ENCODE data around the gene WDR93. TPM values are rescaled to one million over a fixed set of nuclear protein-coding genes. Genes with fewer than 3 reads are reported as not detected.
"Not testable (repeated sequence)": the region's sequence is repeated elsewhere in the genome, so short reads cannot be mapped to it uniquely, and the experiment has no call there.

Gene WDR93
- total RNA-seq, 4 donors from 2014 or later, result 0.12 to 0.26 TPM; not detected in 2

DNA sequence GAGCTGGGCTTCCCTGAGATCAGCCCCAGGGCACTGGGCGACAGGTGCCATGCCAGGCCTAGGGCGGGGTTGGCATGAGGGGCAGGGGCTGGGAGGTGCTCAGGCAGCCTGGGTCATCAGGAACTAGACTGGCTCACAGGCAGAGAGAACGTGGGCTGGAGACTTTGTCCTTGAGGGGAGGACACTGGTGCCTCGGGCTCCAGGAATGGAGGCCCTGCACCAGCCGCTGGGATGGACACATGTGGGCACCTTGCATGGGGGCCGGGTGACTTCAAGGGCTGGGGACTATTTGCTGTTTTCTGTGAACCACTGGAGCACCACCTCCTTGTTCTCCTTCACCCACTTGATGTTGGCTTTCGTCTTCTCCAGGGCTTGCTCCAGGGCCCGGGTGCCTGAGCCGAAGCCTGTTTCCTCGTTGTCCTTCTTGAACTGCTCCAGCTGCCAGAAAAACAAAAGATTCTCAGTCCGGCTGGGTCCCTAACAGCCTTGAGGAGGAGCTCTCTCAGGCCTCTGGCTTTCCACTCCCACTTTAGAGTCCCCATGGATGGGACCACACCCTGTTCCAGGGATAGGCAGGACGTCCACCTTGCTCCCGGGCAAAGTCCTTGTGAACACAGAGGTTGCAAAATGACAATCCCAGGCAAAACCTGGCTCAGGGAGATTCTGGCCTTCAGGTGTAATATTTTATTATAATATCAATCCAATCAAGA is 94.6 kb downstream of the WDR93 start:
- DNase-seq (ENCODE audit: low spot score in 2 of 2), result no peak
- no peak for TF ChIP-seq POLR2A (IDR thresholded peaks at IDR 0.05)
- TF ChIP-seq, protein P1, sequence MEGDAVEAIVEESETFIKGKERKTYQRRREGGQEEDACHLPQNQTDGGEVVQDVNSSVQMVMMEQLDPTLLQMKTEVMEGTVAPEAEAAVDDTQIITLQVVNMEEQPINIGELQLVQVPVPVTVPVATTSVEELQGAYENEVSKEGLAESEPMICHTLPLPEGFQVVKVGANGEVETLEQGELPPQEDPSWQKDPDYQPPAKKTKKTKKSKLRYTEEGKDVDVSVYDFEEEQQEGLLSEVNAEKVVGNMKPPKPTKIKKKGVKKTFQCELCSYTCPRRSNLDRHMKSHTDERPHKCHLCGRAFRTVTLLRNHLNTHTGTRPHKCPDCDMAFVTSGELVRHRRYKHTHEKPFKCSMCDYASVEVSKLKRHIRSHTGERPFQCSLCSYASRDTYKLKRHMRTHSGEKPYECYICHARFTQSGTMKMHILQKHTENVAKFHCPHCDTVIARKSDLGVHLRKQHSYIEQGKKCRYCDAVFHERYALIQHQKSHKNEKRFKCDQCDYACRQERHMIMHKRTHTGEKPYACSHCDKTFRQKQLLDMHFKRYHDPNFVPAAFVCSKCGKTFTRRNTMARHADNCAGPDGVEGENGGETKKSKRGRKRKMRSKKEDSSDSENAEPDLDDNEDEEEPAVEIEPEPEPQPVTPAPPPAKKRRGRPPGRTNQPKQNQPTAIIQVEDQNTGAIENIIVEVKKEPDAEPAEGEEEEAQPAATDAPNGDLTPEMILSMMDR (IDR thresholded peaks at IDR 0.05), result no peak
- WGBS, 2 donors, result 75 to 82% methylated on average over 13 of the region's 13 CpGs
- intact Hi-C loops (cut with DNase I; ENCODE audit: low total_unique reads), result no loop called here
- H3K4me3 ChIP-seq (ENCODE audit: low read depth, poor library complexity, severe bottlenecking), result no peak overlapping the region

DNA sequence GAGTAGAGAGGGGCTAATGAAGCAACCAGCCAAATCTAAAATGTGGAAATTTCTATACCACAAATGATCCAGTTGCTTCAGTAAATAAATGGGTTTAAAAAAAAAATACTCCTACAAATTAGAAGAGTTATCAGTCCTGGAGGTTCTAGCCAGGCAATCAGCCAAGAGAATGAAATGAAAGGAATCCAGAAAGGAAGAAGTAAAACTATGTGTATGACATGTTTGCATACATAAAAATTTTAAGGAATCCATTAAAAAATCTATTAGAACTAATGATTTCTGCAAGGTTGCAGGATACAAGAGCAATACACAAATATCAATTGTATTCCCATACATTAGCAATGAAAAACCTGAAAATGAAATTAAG is 95.1 kb downstream of the WDR93 start:
- TF ChIP-seq, protein P1 (IDR thresholded peaks at IDR 0.05), result no peak
- no peak for TF ChIP-seq POLR2A (IDR thresholded peaks at IDR 0.05)
- no peak for DNase-seq (ENCODE audit: low spot score in 2 of 2)
- intact Hi-C loops (cut with DNase I; ENCODE audit: low total_unique reads), result no loop called here
- H3K4me3 ChIP-seq (ENCODE audit: low read depth, poor library complexity, severe bottlenecking), result no peak overlapping the region

DNA sequence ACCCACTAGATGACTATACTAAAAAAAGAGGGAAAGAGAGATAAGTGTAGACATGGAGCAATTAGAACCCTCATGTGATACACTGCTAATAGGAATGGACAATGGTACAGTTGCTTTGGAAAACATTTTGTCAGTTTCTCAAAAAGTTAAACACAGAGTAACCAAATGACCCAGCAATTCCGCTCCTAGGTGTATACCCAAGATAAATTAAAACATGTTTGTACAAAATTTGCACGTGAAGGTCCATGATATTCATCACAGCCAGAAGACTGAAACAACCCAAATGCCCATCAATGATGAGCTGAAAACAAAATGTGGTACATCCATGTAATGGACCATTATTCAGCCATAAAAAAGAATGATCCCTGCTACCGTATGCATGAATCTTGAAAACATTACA is 97.3 kb downstream of the WDR93 start:
- 91 to 93% methylated on average over 3 of the region's 3 CpGs for WGBS, 2 donors
- TF ChIP-seq, protein P1 (IDR thresholded peaks at IDR 0.05), result no peak
- TF ChIP-seq POLR2A (IDR thresholded peaks at IDR 0.05), result no peak
- DNase-seq (ENCODE audit: low spot score in 2 of 2), result no peak
- no peak overlapping the region for H3K4me3 ChIP-seq (ENCODE audit: low read depth, poor library complexity, severe bottlenecking)
- intact Hi-C loops (cut with DNase I; ENCODE audit: low total_unique reads), result no loop called here

DNA sequence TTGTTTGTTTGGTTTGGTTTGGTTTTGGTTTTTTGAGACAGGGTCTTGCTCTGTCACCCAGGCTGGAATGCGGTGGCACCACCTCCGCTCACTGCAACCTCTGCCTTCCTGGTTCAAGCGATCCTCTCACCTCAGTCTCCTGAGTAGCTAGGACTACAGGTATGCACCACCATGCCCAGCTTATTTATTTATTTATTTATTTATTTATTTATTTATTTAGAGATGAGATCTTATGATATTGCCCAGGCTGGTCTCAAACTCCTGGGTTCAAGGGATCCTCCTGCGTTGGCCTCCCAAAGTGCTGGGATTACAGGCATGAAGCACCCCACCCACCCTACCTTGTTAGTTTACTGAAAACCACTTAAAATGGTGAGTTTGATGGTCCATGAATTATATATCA is 98.0 kb downstream of the WDR93 start:
- DNase-seq (ENCODE audit: low spot score in 2 of 2); H3K4me3 ChIP-seq (ENCODE audit: low read depth, poor library complexity, severe bottlenecking); intact Hi-C loops (cut with DNase I; ENCODE audit: low total_unique reads): not testable (repeated sequence)
- 96 to 98% methylated on average over 4 of the region's 4 CpGs for WGBS, 2 donors

DNA sequence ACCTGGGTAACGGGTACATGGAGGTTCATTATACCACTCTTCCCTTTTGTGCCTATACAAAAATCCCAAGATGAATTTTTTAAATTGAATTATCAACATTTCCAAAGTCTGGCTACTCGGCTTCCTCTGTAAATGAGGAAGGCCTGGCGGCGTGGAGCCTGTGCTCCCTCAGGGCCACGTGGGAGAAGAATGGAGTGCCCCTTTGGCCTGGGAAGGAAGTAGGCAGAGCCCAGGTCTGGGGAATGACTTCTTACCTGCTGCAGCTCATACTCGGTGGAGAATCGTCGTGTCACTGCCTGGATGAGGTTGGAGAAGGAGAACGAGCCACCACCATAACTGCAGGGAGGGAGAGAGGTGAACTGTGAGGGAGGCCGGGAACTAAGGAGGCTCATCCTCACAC is 99.6 kb downstream of the WDR93 start:
- 85 to 88% methylated on average over 10 of the region's 10 CpGs for WGBS, 2 donors
- intact Hi-C loops (cut with DNase I; ENCODE audit: low total_unique reads), result no loop called here
- H3K4me3 ChIP-seq (ENCODE audit: low read depth, poor library complexity, severe bottlenecking), result no peak overlapping the region
- DNase-seq (ENCODE audit: low spot score in 2 of 2), result no peak
- TF ChIP-seq POLR2A (IDR thresholded peaks at IDR 0.05), result no peak
- TF ChIP-seq, protein P1 (IDR thresholded peaks at IDR 0.05), result no peak

DNA sequence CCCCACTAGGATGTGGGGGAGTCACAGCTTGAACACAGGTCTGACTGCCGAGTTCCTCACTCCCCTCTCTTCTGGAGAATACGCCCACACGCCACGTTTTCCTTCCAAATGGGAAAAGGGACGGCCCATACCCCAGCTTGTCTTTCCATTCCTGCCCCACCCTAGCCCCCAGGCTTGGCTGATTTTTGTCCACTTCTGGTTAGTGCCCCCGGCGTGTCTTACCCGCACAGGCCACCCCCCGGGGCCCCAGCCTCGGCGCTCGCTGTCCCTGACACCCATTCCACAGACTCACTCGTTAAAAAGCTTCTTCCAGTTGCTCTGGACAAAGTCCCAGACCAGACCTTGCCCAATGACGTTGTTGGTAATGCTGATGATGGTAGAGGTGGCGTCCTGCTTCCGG is 100.0 kb downstream of the WDR93 start:
- TF ChIP-seq, protein P1 (IDR thresholded peaks at IDR 0.05), result no peak
- no peak for DNase-seq (ENCODE audit: low spot score in 2 of 2)
- no peak overlapping the region for H3K4me3 ChIP-seq (ENCODE audit: low read depth, poor library complexity, severe bottlenecking)
- 88 to 89% methylated on average over 16 of the region's 16 CpGs for WGBS, 2 donors
- intact Hi-C loops (cut with DNase I; ENCODE audit: low total_unique reads), result no loop called here
